Caco-2 (cell line): ENCODE measurements around the gene SDHAF3. TPM values are rescaled to one million over a fixed set of nuclear protein-coding genes. Genes with fewer than 3 reads are reported as not detected.

Experiments
- BruUV-seq: library from RNA; stranded (reverse); fragments of 400-500 nt; replicated peaks from 2 replicates; lab custom pipeline; 2021; lab: Mats Ljungman, UMichigan
- CTCF ChIA-PET: fragments of 300-600 bp; sonication (Branson Sonifier 250); formaldehyde crosslinking; loops from one replicate; lab custom pipeline; 2022; ENCODE audit warnings: antibody characterized with exemption; lab: Charles Lee
- POLR2A ChIA-PET: fragments of 300-600 bp; sonication (Branson Sonifier 250); formaldehyde crosslinking; loops from one replicate; lab custom pipeline; 2022; ENCODE audit warnings: antibody characterized with exemption; lab: Charles Lee
- DNase-seq, 2 experiments: peaks; one replicate each; pipeline versions ENCODE4 v3.0.0 to v3.0.0-alpha.2; 2020 to 2022
- H3K27me3 ChIP-seq: replicated peaks from 2 replicates; pipeline ENCODE4 v1.6.0; 2011; ENCODE audit warnings: low read length; ENCODE audit not compliant: control insufficient read depth, insufficient read depth
- H3K36me3 ChIP-seq: 2 replicates; pipeline ENCODE4 v1.5.1; 2011; ENCODE audit warnings: low read length; ENCODE audit not compliant: control insufficient read depth, insufficient read depth
- H3K4me1 ChIP-seq: fragments of 250-450 bp; sonication (Bioruptor Pico); 2 replicates; pipeline ENCODE4 v1.5.1; 2020; ENCODE audit warnings: mild to moderate bottlenecking
- H3K4me3 ChIP-seq: 2 replicates; pipeline ENCODE4 v1.5.1; 2011; ENCODE audit warnings: low read depth, mild to moderate bottlenecking, control low read depth, low read length
- H3K9me3 ChIP-seq: fragments of 250-450 bp; sonication (Bioruptor Pico); 2 replicates; pipeline ENCODE4 v1.5.1; 2020; ENCODE audit warnings: mild to moderate bottlenecking, moderate library complexity
- H3K27ac Mint-ChIP-seq: one replicate; pipeline ENCODE4 v1.8.0; 2022; ENCODE audit warnings: mixed read lengths; ENCODE audit not compliant: unreplicated experiment
- H3K27me3 Mint-ChIP-seq: one replicate; pipeline ENCODE4 v1.8.0; 2022; ENCODE audit warnings: mixed read lengths; ENCODE audit not compliant: insufficient read depth, unreplicated experiment
- H3K36me3 Mint-ChIP-seq: one replicate; pipeline ENCODE4 v1.8.0; 2022; ENCODE audit warnings: mild to moderate bottlenecking, mixed read lengths; ENCODE audit not compliant: insufficient read depth, unreplicated experiment
- H3K4me1 Mint-ChIP-seq: one replicate; pipeline ENCODE4 v1.8.0; 2022; ENCODE audit warnings: low read depth, mixed read lengths; ENCODE audit not compliant: unreplicated experiment
- H3K4me3 Mint-ChIP-seq: one replicate; pipeline ENCODE4 v1.8.0; 2022; ENCODE audit warnings: mild to moderate bottlenecking, moderate library complexity, mixed read lengths; ENCODE audit not compliant: unreplicated experiment
- H3K9me3 Mint-ChIP-seq: one replicate; pipeline ENCODE4 v1.8.0; 2022; ENCODE audit warnings: mixed read lengths; ENCODE audit not compliant: unreplicated experiment
- intact Hi-C: fragments of 100-400 bp; cut with micrococcal nuclease; formaldehyde crosslinking; loops from one replicate; pipeline ENCODE4 v1.10.0; 2022; ENCODE audit not compliant: unreplicated experiment
- total RNA-seq: library from RNA; stranded (reverse); gene quantifications from 2 replicates; pipeline ENCODE4 v1.2.3, GENCODE V29; 2022
- TF ChIP-seq, protein P1 (sequence below), 2 experiments: fragments of 200-600 bp in 1 of 2; IDR thresholded peaks; 1 replicate in 1 of 2; 2 replicates in 1 of 2; pipeline versions ENCODE4 v1.5.1 to v1.8.0; 2011 to 2022; ENCODE audit warnings: antibody characterized with exemption in 1 of 2, control low read depth in 1 of 2, inconsistent platforms in 1 of 2, low read depth in 1 of 2, low read length in 1 of 2, mild to moderate bottlenecking in 1 of 2, moderate library complexity in 1 of 2; ENCODE audit not compliant: insufficient read depth in 1 of 2, severe bottlenecking in 1 of 2, unreplicated experiment in 1 of 2

The SDHAF3 gene
- total RNA-seq, 1 experiment from 2014 or later: 13.1 TPM

DNA sequence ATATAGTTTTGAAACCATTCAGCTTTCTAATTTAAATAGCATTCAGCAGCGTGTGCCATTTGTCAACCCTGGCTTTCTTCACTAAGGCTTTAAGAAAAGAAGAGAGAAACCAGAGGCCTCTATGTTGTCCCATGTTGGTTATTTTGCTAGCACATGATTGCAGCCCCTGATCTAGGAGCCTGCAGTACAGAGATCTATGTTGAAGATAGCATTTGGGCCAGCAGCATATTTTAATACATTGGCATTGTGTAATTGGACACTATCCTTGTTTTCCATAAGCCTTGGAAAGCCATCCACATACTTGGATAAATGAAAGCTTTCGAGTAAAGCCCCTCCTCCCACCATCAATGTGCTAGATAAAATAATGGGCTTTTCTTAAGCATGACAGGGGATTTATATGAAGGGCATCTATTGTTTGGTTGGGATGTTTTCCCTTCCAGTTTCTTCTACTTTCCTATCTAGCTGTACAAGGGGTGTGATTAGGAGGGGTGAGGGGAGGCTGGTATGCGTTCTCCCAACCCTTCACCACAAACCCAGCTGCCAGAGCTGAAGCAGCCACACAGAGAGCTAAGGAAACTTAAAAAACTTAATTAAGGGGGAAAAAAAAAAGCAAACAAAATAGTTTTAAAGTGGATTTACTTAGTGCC lies 23.1 kb upstream of the SDHAF3 start:
- H3K27ac Mint-ChIP-seq: no peak overlapping the region
- no peaks in the 10 kb centered on the region for H3K36me3 Mint-ChIP-seq
- H3K27me3 ChIP-seq: no peaks in the 10 kb centered on the region
- BruUV-seq: no TSS peak
- ChIA-PET CTCF (no interaction called here), POLR2A (no interaction called here)
- TF ChIP-seq, protein P1, sequence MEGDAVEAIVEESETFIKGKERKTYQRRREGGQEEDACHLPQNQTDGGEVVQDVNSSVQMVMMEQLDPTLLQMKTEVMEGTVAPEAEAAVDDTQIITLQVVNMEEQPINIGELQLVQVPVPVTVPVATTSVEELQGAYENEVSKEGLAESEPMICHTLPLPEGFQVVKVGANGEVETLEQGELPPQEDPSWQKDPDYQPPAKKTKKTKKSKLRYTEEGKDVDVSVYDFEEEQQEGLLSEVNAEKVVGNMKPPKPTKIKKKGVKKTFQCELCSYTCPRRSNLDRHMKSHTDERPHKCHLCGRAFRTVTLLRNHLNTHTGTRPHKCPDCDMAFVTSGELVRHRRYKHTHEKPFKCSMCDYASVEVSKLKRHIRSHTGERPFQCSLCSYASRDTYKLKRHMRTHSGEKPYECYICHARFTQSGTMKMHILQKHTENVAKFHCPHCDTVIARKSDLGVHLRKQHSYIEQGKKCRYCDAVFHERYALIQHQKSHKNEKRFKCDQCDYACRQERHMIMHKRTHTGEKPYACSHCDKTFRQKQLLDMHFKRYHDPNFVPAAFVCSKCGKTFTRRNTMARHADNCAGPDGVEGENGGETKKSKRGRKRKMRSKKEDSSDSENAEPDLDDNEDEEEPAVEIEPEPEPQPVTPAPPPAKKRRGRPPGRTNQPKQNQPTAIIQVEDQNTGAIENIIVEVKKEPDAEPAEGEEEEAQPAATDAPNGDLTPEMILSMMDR (IDR thresholded peaks at IDR 0.05; ENCODE audit: insufficient read depth in 1 of 2, low read depth in 1 of 2, low read length in 1 of 2, severe bottlenecking in 1 of 2, unreplicated experiment in 1 of 2): no peak
- H3K4me1 Mint-ChIP-seq: no peaks in the 10 kb centered on the region
- H3K4me1 ChIP-seq: no peaks in the 10 kb centered on the region
- peaks cover 3% of the 10 kb centered on the region for H3K27me3 Mint-ChIP-seq
- no peaks in the 10 kb centered on the region for H3K9me3 Mint-ChIP-seq
- DNase-seq: no peak
- no peaks in the 10 kb centered on the region for H3K36me3 ChIP-seq
- H3K4me3 Mint-ChIP-seq: no peak overlapping the region
- H3K4me3 ChIP-seq: no peak overlapping the region
- H3K9me3 ChIP-seq: no peaks in the 10 kb centered on the region
- intact Hi-C loops: no loop called here

DNA sequence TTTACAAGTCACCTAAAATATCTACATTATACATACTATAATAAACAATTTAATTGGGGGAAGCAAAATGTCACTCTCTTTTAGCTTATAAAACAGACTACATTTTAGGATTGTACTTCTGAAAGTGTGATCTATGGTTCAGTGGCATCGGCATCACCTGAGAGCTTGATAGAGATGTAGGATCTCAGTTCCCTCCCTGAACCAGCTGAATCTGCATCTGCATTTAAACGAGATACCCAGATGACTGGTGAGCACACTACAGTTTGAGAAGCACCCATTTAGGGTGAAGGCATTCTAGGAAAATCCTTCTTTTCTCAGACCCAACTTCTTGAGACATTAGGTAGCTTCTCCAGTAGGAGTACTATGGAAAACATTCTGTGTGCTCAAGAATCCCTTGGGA lies 21.5 kb upstream of the SDHAF3 start:
- TF ChIP-seq, protein P1 (IDR thresholded peaks at IDR 0.05; ENCODE audit: insufficient read depth in 1 of 2, low read depth in 1 of 2, low read length in 1 of 2, severe bottlenecking in 1 of 2, unreplicated experiment in 1 of 2): no peak
- no peak overlapping the region for H3K4me3 Mint-ChIP-seq
- H3K4me1 Mint-ChIP-seq: no peaks in the 10 kb centered on the region
- no peak for DNase-seq
- ChIA-PET POLR2A (no interaction called here), CTCF (no interaction called here)
- Histone ChIP-seq H3K9me3 (no peaks in the 10 kb centered on the region; the same call in 1 of the 2 replicates), H3K4me1 (no peaks in the 10 kb centered on the region), H3K4me3 (no peak overlapping the region), H3K27me3 (no peaks in the 10 kb centered on the region), H3K36me3 (no peaks in the 10 kb centered on the region)
- peaks cover 12% of the 10 kb centered on the region for H3K27me3 Mint-ChIP-seq
- no peaks in the 10 kb centered on the region for H3K36me3 Mint-ChIP-seq
- no peak overlapping the region for H3K27ac Mint-ChIP-seq
- BruUV-seq: no TSS peak
- intact Hi-C loops: no loop called here
- no peaks in the 10 kb centered on the region for H3K9me3 Mint-ChIP-seq

DNA sequence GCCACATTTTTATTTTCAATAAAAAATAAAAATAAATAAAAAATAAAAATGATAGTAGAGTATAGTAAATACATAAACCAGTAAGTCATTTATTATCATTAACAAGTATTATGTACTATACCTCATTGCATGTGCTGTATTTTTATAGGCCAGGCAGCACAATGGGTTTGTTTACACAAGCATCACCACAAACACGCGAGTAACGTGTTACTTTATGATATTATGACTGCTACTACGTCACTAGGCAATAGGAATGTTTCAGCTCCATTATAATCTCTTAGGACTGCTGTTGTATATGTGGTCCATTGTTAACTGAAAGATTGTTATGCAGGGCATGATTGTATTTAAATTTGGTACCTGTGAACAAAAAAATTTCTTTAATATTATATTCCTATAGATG lies 20.8 kb upstream of the SDHAF3 start:
- no peak for DNase-seq
- Mint-ChIP-seq H3K27me3 (peaks cover 12% of the 10 kb centered on the region), H3K4me1 (no peaks in the 10 kb centered on the region), H3K9me3 (no peaks in the 10 kb centered on the region), H3K4me3 (no peak overlapping the region), H3K27ac (no peak overlapping the region), H3K36me3 (no peaks in the 10 kb centered on the region)
- Histone ChIP-seq H3K27me3 (no peaks in the 10 kb centered on the region), H3K9me3 (no peaks in the 10 kb centered on the region; the same call in 1 of the 2 replicates), H3K36me3 (no peaks in the 10 kb centered on the region), H3K4me1 (no peaks in the 10 kb centered on the region), H3K4me3 (no peak overlapping the region)
- no TSS peak for BruUV-seq
- CTCF ChIA-PET: no interaction called here
- TF ChIP-seq, protein P1 (IDR thresholded peaks at IDR 0.05; ENCODE audit: insufficient read depth in 1 of 2, low read depth in 1 of 2, low read length in 1 of 2, severe bottlenecking in 1 of 2, unreplicated experiment in 1 of 2): no peak
- POLR2A ChIA-PET: no interaction called here
- intact Hi-C loops: no loop called here
